ENCODE measurements around the gene GSTM1. TPM values are rescaled to one million over a fixed set of nuclear protein-coding genes. Genes with fewer than 3 reads are reported as not detected.

GSTM1 gene
- total and polyA plus RNA-seq, 2 of the 8 experiments (the other 6 are each of a cell fraction or from before 2014, with no cell fraction given), result 16.7 to 42.5 TPM

DNA sequence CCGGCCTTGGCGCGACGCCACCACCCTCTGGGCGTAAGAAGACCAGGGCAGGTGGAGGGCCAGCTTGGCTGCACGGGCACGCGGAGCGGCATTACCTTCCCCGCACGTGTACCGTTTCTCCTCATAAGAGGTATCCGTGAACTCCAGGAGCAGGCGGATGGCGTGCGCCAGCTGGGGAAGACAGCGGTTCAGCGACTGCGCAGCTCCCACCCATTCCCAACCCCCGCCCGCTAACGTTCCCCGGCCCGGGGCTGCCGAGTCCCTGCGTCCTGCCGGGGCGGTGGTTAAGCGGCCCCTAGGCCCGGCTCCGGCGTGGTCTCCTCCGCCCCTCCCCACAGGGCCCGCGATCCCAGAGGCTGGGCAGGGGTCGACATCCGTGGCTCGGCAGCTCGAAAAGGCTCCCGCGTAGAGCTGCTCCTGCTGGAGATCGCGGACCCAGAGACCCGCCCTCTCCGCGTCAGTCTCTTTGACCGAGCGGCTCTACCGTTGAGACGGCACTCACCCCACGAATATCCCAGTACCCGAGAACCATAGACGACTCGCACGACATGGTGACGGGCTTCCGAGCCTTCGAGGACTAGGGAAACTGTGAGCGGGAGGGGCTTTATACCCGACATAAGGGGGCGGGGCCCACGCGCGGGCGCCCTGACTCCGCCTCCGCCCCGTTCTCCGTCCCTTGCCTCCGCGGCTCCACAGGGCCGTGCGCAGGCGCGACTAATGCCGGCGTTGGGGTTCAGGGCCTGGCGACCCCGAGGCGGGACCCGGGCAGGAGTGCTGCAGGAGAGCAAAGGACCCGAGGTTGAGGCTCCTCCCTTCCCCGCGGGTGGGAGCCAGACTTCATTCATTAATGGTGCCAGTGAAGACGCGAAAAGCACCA, 52.4 kb downstream of the GSTM1 start:
- Histone ChIP-seq H3K23me2 (ENCODE audit: low read depth, low read length) (peaks cover 12% of the 10 kb centered on the region; the same call in 1 of the 2 replicates), H4K91ac (replicated peaks; ENCODE audit: insufficient read length, low read length) (no peak overlapping the region), H3K4me1 (replicated peaks in 1 of 4; ENCODE audit: control insufficient read depth in 3 of 4, insufficient read depth in 4 of 4, low read length in 3 of 4) (peaks cover 0 to 8% (median 5%) of the 10 kb centered on the region in 4 experiments; a peak in 5 of 7 replicates), H2BK15ac (ENCODE audit: low read length) (peak overlapping the region; percentile 97; the same call in 1 of the 2 replicates), H2BK120ac (replicated peaks; ENCODE audit: low read depth, low read length) (no peak overlapping the region), H3K36me3 (ENCODE audit: control insufficient read depth in 2 of 4, insufficient read depth in 4 of 4, low read length in 3 of 4) (no peaks in the 10 kb centered on the region), H3K4me3 (ENCODE audit: extremely low read depth in 1 of 4, insufficient read depth in 2 of 4, low read depth in 3 of 4, low read length in 4 of 4) (peak overlapping the region; percentile 65 to 79 (median 70)), H2AFZ (ENCODE audit: low read length) (peak overlapping the region; percentile 94), H2BK5ac (ENCODE audit: low read depth, low read length) (peak overlapping the region; percentile 18; the same call in 1 of the 2 replicates), H3K79me1 (ENCODE audit: low read depth, low read length) (no peaks in the 10 kb centered on the region), H3K9ac (replicated peaks in 1 of 4; ENCODE audit: extremely low read depth in 1 of 4, low read depth in 3 of 4, low read length in 3 of 4) (peak overlapping the region in 3 of 4 experiments; percentile 42 to 47 (median 44); a peak in 5 of 7 replicates), H2BK12ac (ENCODE audit: low read depth, low read length) (peak overlapping the region; percentile 68; the same call in 1 of the 2 replicates), H2AK5ac (ENCODE audit: low read depth, low read length) (no peak overlapping the region), H3K56ac (replicated peaks; ENCODE audit: insufficient read length, low read depth, low read length) (no peak overlapping the region), H2BK20ac (ENCODE audit: low read length) (0 out of 2 replicates have a peak overlapping the region, but pooled peaks have one; percentile 48), H3K23ac (ENCODE audit: insufficient read length) (no peak overlapping the region), H3K9me3 (ENCODE audit: insufficient read depth in 2 of 2, low read depth in 1 of 2, low read length in 1 of 2) (no peaks in the 10 kb centered on the region), H4K20me1 (replicated peaks in 1 of 2; ENCODE audit: control insufficient read depth in 1 of 2, insufficient read depth in 2 of 2, low read length in 2 of 2) (no peaks in the 10 kb centered on the region), H4K5ac (ENCODE audit: insufficient read length, low read depth, low read length) (no peak overlapping the region), H3K18ac (ENCODE audit: extremely low read depth, low read length) (peak overlapping the region; percentile 80), H3K4ac (replicated peaks; ENCODE audit: insufficient read length, low read depth, low read length) (no peak overlapping the region), H3K4me2 (ENCODE audit: insufficient read depth in 1 of 2, low read depth in 2 of 2, low read length in 2 of 2) (peak overlapping the region; percentile 88 to 99), H3K27me3 (replicated peaks in 1 of 4; ENCODE audit: control insufficient read depth in 3 of 4, extremely low read depth in 1 of 4, insufficient read depth in 3 of 4, low read length in 3 of 4) (peaks cover 5 to 28% (median 27%) of the 10 kb centered on the region in 4 experiments), H4K8ac (ENCODE audit: extremely low read depth, insufficient read depth, low read length) (peak overlapping the region; percentile 35), H3K14ac (ENCODE audit: insufficient read length) (no peak overlapping the region), H3K27ac (ENCODE audit: low read depth, low read length) (no peak overlapping the region; the same call in 1 of the 2 replicates), H3K79me2 (ENCODE audit: control insufficient read depth in 1 of 2, insufficient read depth in 2 of 2, low read length in 2 of 2) (no peaks in the 10 kb centered on the region)
- CTCF ChIA-PET (ENCODE audit: partially characterized antibody), result interaction anchor here (0.9 to 3.9 kb wide), 7 partner anchors 12 to 183 kb away, joined by 3 to 18 read pairs (median 3); no protein-coding TSS in a partner anchor
- FAIRE-seq, result no peak
- POLR2A ChIA-PET (ENCODE audit: partially characterized antibody), result interaction anchor here (0.5 to 2.0 kb wide), 10 partner anchors 10 to 284 kb away, joined by 3 to 9 read pairs (median 3); partner anchors contain the start of genes GSTM1 and GSTM4
- DNase-seq (ENCODE audit: low read depth in 1 of 2, low spot score in 2 of 2), result peak in 1 of 2 experiments; percentile 89
- 3% methylated on average over 83 of the region's 86 CpGs; no CpG with 5 or more reads in 1 of the 2 experiments for WGBS, 2 experiments (ENCODE audit: extremely low coverage in 1 of 2, insufficient coverage in 1 of 2, insufficient read length in 1 of 2, insufficient replicate concordance in 2 of 2, low coverage in 1 of 2, low lambda C conversion rate in 2 of 2, missing lambda C conversion rate in 1 of 2)
- TF ChIP-seq POU5F1 (IDR thresholded peaks at IDR 0.05; ENCODE audit: low read depth, low read length) (no peak), SIRT6 (IDR thresholded peaks at IDR 0.05; ENCODE audit: low read length) (no peak), GTF2F1 (IDR thresholded peaks at IDR 0.05; ENCODE audit: borderline replicate concordance, low read depth, low read length) (no peak), ASH2L (IDR thresholded peaks at IDR 0.05; ENCODE audit: low read length) (peak; percentile 43), TEAD4 (IDR thresholded peaks at IDR 0.05; ENCODE audit: low read depth, low read length) (no peak), PHF8 (conservative IDR thresholded peaks at IDR 0.05; ENCODE audit: low read depth, low read length) (peak; percentile 34), POLR2AphosphoS5 (IDR thresholded peaks at IDR 0.05; ENCODE audit: low read depth, low read length) (peak; percentile 62), SAP30 (IDR thresholded peaks at IDR 0.05; ENCODE audit: insufficient read depth, insufficient replicate concordance, low read length) (no peak), CHD1 (IDR thresholded peaks at IDR 0.05; ENCODE audit: low read depth, low read length) (no peak)
- TF ChIP-seq, protein P1, sequence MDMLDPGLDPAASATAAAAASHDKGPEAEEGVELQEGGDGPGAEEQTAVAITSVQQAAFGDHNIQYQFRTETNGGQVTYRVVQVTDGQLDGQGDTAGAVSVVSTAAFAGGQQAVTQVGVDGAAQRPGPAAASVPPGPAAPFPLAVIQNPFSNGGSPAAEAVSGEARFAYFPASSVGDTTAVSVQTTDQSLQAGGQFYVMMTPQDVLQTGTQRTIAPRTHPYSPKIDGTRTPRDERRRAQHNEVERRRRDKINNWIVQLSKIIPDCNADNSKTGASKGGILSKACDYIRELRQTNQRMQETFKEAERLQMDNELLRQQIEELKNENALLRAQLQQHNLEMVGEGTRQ (IDR thresholded peaks at IDR 0.05; ENCODE audit: low read length), result no peak
